K562 (cell line): ENCODE data around the gene UBL5. TPM values are rescaled to one million over a fixed set of nuclear protein-coding genes. Genes with fewer than 3 reads are reported as not detected.
A peak's percentile ranks its signal among the peaks of the same experiment; 100 is the strongest.

Experiments
- ARID1B ChIP-seq: fragments of 450-650 bp; IDR thresholded peaks from 2 replicates; pipeline ENCODE4 v1.6.1; 2016; ENCODE audit warnings: antibody characterized with exemption, mild to moderate bottlenecking, inconsistent platforms
- BCOR ChIP-seq: fragments of 450-650 bp; IDR thresholded peaks from 2 replicates; pipeline ENCODE4 v1.6.1; 2016
- BRD9 ChIP-seq: fragments of 450-650 bp; IDR thresholded peaks from 2 replicates; pipeline ENCODE4 v1.6.1; 2018; ENCODE audit warnings: low read depth; ENCODE audit not compliant: partially characterized antibody
- ELF2 ChIP-seq: fragments of 250-450 bp; sonication (Bioruptor Pico); IDR thresholded peaks from 2 replicates; pipeline ENCODE4 v1.5.0; 2021; ENCODE audit warnings: mild to moderate bottlenecking
- ERF ChIP-seq: fragments of 450-650 bp; formaldehyde crosslinking; IDR thresholded peaks from 2 replicates; pipeline ENCODE4 v1.4.0; 2020; ENCODE audit warnings: mild to moderate bottlenecking, mixed read lengths
- HIVEP1 ChIP-seq: fragments of 250-450 bp; sonication (Bioruptor Pico); IDR thresholded peaks from 2 replicates; pipeline ENCODE4 v1.4.0; 2020; ENCODE audit warnings: mild to moderate bottlenecking
- HNRNPK ChIP-seq: fragments of 200-400 bp; formaldehyde crosslinking; IDR thresholded peaks from one replicate; pipeline ENCODE4 v1.6.1; 2018; ENCODE audit warnings: mild to moderate bottlenecking, low read depth, low read length; ENCODE audit not compliant: poor library complexity, severe bottlenecking
- MTA2 ChIP-seq: fragments of 450-650 bp; IDR thresholded peaks from 2 replicates; pipeline ENCODE4 v1.6.1; 2016; ENCODE audit warnings: low read depth
- MYNN ChIP-seq, 2 experiments: sonication (generic); formaldehyde crosslinking in 1 of 2; IDR thresholded peaks; 2 replicates each; pipeline versions ENCODE4 v1.5.0 to v1.6.1; 2016 to 2020; ENCODE audit warnings: antibody characterized with exemption in 1 of 2, missing genetic modification reagents in 1 of 2
- RB1 ChIP-seq: fragments of 450-650 bp; IDR thresholded peaks from 2 replicates; pipeline ENCODE4 v1.6.1; 2017; ENCODE audit warnings: low read depth, mild to moderate bottlenecking
- RCOR1 ChIP-seq, 2 experiments: IDR thresholded peaks; 2 replicates each; pipeline ENCODE4 v1.6.1; 2012; ENCODE audit warnings: low read depth in 2 of 2, low read length in 2 of 2, borderline replicate concordance in 1 of 2, improper control_type of control experiment in 1 of 2
- SMARCA4 ChIP-seq: fragments of 450-650 bp; IDR thresholded peaks from 2 replicates; pipeline ENCODE4 v1.6.1; 2016
- SP1 ChIP-seq: sonication (generic); formaldehyde crosslinking; IDR thresholded peaks from 2 replicates; pipeline ENCODE4 v1.8.1; 2022; ENCODE audit warnings: mild to moderate bottlenecking, missing genetic modification reagents
- YY1 ChIP-seq, 3 experiments: IDR thresholded peaks; 2 replicates each; pipeline ENCODE4 v1.6.1; 2011; ENCODE audit warnings: low read length in 2 of 3, mild to moderate bottlenecking in 2 of 3, moderate library complexity in 2 of 3, borderline replicate concordance in 1 of 3, control low read depth in 1 of 3, low read depth in 1 of 3; ENCODE audit not compliant: insufficient read depth in 3 of 3, insufficient replicate concordance in 2 of 3, control insufficient read depth in 1 of 3, insufficient read length in 1 of 3; ENCODE audit errors: extremely low read depth in 1 of 3
- ZFP91 ChIP-seq: sonication (generic); formaldehyde crosslinking; IDR thresholded peaks from 2 replicates; pipeline ENCODE4 v1.8.0; 2022; ENCODE audit warnings: mild to moderate bottlenecking, missing genetic modification reagents
- ZNF589 ChIP-seq: fragments of 200-800 bp; sonication (Bioruptor generic); IDR thresholded peaks from 2 replicates; pipeline ENCODE4 v1.6.1; 2016; ENCODE audit warnings: low read depth, missing genetic modification characterization, missing compliant biosample characterization
- ZNF76 ChIP-seq: fragments of 250-450 bp; sonication (Bioruptor Pico); IDR thresholded peaks from 2 replicates; pipeline ENCODE4 v1.4.0; 2020; ENCODE audit warnings: mild to moderate bottlenecking, moderate library complexity, borderline replicate concordance
- polyA plus RNA-seq, 8 experiments: library from polyadenylated mRNA; depleted of rRNA in 4 of 8; stranded (reverse) in 5 of 8; unstranded in 3 of 8; fragments of >200 nt; fragmentation: Nextera tagmentation in 2 of 8; fragmentation: Illumina TruSeq in 1 of 8; extraction: Ambion mirVana in 2 of 8; extraction: Trizol in 1 of 8; gene quantifications; 2 replicates each; pipeline versions ENCODE4 v1.2.1 to v1.2.3, GENCODE V29; 2011 to 2014; ENCODE audit warnings: inconsistent platforms in 1 of 8, missing spikeins in 1 of 8
- total RNA-seq, 7 experiments: library from RNA; depleted of rRNA in 6 of 7; stranded (reverse); fragments of >200 nt in 6 of 7; fragmentation: Illumina TruSeq in 2 of 7; extraction: Trizol in 2 of 7; gene quantifications; 2 replicates each; pipeline versions ENCODE4 v1.2.1 to v1.2.3, GENCODE V29; 2011 to 2021; ENCODE audit warnings: low replicate concordance in 1 of 7
- TF ChIP-seq, protein P1 (sequence below): fragments of 450-650 bp; formaldehyde crosslinking; IDR thresholded peaks from 2 replicates; pipeline ENCODE4 v1.4.0; 2022; ENCODE audit warnings: mild to moderate bottlenecking, moderate library complexity
- TF ChIP-seq, protein P2 (sequence below): fragments of 250-450 bp; sonication (Bioruptor Pico); IDR thresholded peaks from 2 replicates; pipeline ENCODE4 v1.5.0; 2021; ENCODE audit warnings: mild to moderate bottlenecking, moderate library complexity
- TF ChIP-seq, protein P3 (sequence below): fragments of 250-450 bp; sonication (Bioruptor Pico); IDR thresholded peaks from 2 replicates; pipeline ENCODE4 v1.4.0; 2020

UBL5 gene
- total and polyA plus RNA-seq, 9 of the 15 experiments (the other 6 are each of a cell fraction or from before 2014, with no cell fraction given): 410 to 1,266 (median 613) TPM

- TF ChIP-seq RCOR1 (IDR thresholded peaks at IDR 0.05; ENCODE audit: borderline replicate concordance in 1 of 2, low read depth in 2 of 2, low read length in 2 of 2): peak in 1 of 2 experiments; percentile 99; a peak in 3 of 4 replicates
- no peak for TF ChIP-seq ARID1B
- TF ChIP-seq ZNF589 (CRISPR knock-in tag): no peak
- TF ChIP-seq SP1 (CRISPR knock-in tag): peak; percentile 96
- TF ChIP-seq BCOR: no peak
- TF ChIP-seq ZNF76: no peak
- TF ChIP-seq, protein P1, sequence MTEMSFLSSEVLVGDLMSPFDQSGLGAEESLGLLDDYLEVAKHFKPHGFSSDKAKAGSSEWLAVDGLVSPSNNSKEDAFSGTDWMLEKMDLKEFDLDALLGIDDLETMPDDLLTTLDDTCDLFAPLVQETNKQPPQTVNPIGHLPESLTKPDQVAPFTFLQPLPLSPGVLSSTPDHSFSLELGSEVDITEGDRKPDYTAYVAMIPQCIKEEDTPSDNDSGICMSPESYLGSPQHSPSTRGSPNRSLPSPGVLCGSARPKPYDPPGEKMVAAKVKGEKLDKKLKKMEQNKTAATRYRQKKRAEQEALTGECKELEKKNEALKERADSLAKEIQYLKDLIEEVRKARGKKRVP (CRISPR knock-in tag): no peak
- peak; percentile 48; the same call in 1 of the 2 replicates for TF ChIP-seq ELF2
- no peak for TF ChIP-seq HNRNPK
- peak; percentile 99 for TF ChIP-seq MYNN (IDR thresholded peaks at IDR 0.05)
- TF ChIP-seq MYNN (CRISPR knock-in tag; IDR thresholded peaks at IDR 0.05): no peak
- TF ChIP-seq MTA2: no peak
- peak; percentile 71 to 96 (median 93) for TF ChIP-seq YY1 (IDR thresholded peaks at IDR 0.05; ENCODE audit: borderline replicate concordance in 1 of 3, control insufficient read depth in 1 of 3, extremely low read depth in 1 of 3, insufficient read depth in 3 of 3, insufficient read length in 1 of 3, insufficient replicate concordance in 2 of 3, low read depth in 1 of 3, low read length in 2 of 3)
- TF ChIP-seq ERF (CRISPR knock-in tag): no peak
- TF ChIP-seq SMARCA4: no peak
- peak; percentile 80 for TF ChIP-seq RB1
- TF ChIP-seq, protein P2, sequence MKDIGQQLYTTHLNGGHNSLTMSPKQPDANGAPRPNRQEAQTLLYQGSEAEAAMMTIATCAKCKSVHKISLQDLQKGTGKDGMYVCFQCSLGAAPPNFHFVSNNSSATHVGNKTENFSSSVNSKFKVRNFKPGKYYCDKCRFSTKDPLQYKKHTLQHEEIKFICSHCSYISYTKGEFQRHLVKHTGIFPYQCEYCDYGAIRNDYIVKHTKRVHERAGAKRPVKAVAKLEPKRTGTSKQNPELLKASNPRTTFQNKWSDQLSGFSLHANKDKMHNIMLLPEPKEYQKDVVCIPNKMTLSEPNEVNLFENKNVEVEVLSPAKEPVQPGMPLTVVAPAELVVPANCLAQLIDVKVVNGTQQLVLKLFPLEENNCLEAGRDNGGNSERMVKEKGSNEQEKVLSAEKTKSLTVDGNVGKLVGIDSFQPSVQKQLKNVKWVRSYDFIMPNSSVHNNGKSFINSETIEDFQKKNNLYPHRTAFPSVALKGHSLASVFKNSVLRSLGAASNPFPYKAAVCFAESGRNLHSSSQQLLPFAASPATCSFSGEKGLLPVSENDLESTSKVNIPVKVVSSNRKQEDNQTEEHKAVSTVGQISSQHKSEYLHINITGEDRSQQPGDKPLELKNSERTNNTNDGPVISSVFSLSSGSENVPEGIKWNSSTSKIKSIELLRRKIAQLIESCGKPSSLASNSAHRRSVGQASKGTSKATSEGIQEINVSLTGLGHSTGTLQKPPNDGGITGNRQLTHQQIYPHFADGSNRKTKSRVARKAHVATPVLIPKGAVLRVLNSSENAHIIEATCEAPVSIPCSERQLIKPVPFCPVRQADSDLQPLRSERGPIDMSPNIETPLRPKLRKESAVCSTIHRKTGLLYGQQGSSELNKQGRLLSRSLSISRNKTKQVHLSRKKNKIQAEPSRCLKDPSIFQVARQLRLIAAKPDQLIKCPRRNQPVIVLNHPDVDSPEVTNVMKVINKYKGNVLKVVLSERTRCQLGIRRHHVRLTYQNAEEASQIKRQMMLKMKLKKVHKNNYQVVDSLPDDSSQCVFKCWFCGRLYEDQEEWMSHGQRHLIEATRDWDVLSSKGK: no peak
- no peak for TF ChIP-seq ZFP91 (CRISPR knock-in tag)
- TF ChIP-seq, protein P3, sequence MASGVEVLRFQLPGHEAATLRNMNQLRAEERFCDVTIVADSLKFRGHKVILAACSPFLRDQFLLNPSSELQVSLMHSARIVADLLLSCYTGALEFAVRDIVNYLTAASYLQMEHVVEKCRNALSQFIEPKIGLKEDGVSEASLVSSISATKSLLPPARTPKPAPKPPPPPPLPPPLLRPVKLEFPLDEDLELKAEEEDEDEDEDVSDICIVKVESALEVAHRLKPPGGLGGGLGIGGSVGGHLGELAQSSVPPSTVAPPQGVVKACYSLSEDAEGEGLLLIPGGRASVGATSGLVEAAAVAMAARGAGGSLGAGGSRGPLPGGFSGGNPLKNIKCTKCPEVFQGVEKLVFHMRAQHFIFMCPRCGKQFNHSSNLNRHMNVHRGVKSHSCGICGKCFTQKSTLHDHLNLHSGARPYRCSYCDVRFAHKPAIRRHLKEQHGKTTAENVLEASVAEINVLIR (CRISPR knock-in tag): peak; percentile 56; the same call in 1 of the 2 replicates
- TF ChIP-seq HIVEP1 (CRISPR knock-in tag): no peak
- TF ChIP-seq BRD9: no peak
Measured at GRCh38 chr19:9834726-9835506, 7.2 kb downstream of the UBL5 start, which contains the start of gene PIN1 (continued).
